GM13976 (cell line): ENCODE measurements around the gene HS6ST1.
"Not testable (repeated sequence)": the region's sequence is repeated elsewhere in the genome, so short reads cannot be mapped to it uniquely, and the experiment has no call there.

Experiments used
- DNase-seq: peaks from one replicate; pipeline ENCODE4 v3.0.0; 2012; ENCODE audit warnings: low spot score
- in situ Hi-C: fragments of 300-500 bp; cut with MboI; formaldehyde crosslinking; loops from one replicate; pipeline ENCODE4 v1.12.0; 2022; ENCODE audit warnings: low sequenced_read_pairs, mixed read lengths, inconsistent platforms; ENCODE audit not compliant: unreplicated experiment
- TF ChIP-seq, protein P1 (sequence below): IDR thresholded peaks from 2 replicates; pipeline ENCODE4 v1.5.1; 2012; ENCODE audit warnings: borderline replicate concordance, mild to moderate bottlenecking; ENCODE audit not compliant: insufficient read depth; ENCODE audit errors: extremely low read depth, missing control alignments, control extremely low read depth

Gene HS6ST1

GRCh38 chr2:128321784-128322714 is 3.4 kb upstream of the HS6ST1 start:
- TF ChIP-seq, protein P1, sequence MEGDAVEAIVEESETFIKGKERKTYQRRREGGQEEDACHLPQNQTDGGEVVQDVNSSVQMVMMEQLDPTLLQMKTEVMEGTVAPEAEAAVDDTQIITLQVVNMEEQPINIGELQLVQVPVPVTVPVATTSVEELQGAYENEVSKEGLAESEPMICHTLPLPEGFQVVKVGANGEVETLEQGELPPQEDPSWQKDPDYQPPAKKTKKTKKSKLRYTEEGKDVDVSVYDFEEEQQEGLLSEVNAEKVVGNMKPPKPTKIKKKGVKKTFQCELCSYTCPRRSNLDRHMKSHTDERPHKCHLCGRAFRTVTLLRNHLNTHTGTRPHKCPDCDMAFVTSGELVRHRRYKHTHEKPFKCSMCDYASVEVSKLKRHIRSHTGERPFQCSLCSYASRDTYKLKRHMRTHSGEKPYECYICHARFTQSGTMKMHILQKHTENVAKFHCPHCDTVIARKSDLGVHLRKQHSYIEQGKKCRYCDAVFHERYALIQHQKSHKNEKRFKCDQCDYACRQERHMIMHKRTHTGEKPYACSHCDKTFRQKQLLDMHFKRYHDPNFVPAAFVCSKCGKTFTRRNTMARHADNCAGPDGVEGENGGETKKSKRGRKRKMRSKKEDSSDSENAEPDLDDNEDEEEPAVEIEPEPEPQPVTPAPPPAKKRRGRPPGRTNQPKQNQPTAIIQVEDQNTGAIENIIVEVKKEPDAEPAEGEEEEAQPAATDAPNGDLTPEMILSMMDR, result peak; percentile 96
- DNase-seq, result peak; percentile 93
- in situ Hi-C loops, result no loop called here

GRCh38 chr2:128320906-128321771 is 2.5 kb upstream of the HS6ST1 start:
- in situ Hi-C loops, result no loop called here
- DNase-seq, result peak; percentile 28
- TF ChIP-seq, protein P1, result no peak

DNA sequence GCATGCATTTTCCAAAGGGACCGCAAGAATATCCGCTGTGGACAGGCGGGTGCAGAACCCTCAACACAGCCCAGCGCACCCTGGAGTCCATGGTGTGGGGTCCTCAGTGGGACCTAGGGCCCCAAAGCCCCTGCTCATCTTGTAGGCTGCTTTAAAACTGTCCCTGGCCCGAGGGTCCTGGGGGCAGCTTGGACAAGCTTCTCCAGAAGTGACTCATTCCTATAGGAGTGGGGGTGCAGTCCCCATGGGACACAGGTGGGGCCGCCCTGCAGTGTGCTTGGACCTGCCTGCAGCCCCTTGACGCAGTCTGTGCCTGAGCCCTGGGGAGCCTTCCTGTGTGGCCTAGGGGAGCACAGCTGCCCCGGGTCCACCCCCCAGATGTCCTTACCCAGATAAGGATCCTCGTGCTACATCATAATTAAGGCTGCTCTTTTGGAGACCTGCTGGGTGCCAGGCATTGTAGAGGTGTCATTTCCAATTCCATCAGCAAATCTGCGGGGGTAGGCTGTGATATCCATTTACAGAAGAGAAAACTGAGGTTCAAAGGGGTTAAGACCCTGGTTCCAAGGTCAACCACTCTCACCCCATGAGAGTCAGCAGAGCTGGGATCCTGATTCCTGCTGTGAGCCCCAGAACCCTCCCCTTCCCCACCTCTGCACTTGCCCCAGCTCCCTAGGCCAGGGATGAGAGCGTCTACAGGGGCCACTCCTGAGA is 1.7 kb upstream of the HS6ST1 start:
- in situ Hi-C loops, result no loop called here
- TF ChIP-seq, protein P1, result no peak
- peak; percentile 36 for DNase-seq

DNA sequence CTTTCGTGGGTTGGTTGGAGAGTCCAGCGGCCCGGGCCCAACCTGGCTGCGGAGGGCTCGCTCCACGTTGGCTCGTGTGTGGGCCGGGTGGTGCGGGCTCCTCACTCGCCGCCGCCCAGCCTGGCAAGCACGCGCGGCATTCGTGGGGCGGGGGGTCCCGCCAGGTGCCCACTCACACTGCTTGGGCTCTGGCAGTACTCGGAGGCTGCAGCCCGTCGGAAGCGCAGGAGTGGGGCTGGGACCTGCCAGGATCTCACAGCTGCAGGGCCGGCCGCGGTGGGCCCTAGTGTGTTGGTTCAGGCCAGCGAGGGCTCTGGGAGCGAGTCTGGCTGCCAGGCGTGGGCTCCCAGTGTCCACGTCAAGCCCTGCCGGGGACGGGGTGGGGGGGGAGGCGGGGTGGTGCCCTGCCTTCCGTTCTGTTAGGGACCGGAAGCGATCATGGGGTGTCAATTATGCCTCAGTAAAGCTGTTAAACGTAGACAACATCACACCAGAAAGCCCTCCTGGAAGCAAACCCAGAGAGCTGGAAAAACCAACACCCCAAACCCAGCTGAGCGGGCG is 1.0 kb upstream of the HS6ST1 start:
- in situ Hi-C loops, result no loop called here
- DNase-seq, result peak; percentile 23
- TF ChIP-seq, protein P1, result no peak

DNA sequence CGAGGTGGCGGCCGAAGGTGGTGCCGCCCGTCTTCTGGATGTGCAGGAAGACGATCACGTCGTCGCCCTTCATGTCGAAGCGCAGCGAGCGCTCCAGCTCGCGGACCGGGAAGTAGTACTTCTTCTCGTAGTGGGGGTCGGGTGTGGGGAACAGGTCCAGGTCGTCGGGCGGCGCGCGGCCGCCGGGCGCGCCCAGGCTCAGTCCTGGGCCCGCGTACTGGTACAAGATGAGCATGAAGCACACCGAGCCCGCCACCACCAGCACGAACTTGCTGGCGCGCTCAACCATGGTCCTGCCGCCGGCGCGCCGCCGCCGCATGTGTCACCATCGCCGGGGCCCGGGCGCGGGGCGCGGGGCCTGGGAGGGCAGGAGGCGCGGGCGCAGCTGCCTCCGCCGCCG is 423 bp downstream of the HS6ST1 start:
- in situ Hi-C loops, DNase-seq: not testable (repeated sequence)

DNA sequence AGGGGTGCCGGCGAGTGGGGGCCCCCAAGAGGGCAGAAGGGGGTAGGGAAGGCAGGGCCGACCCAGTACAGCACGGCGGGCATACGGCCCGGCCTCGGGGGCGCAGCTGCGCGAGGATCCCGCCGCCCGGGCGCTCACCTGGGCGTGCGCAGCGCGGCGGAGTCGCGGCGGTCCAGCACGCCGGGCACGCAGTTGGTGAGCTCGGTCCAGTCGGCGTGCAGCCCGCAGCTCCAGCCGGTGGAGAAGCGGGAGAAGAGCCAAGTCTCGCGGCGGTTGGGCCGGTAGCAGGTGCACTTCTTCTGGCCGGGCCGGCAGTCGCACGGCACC is 806 bp downstream of the HS6ST1 start:
- in situ Hi-C loops, result not testable (repeated sequence)

DNA sequence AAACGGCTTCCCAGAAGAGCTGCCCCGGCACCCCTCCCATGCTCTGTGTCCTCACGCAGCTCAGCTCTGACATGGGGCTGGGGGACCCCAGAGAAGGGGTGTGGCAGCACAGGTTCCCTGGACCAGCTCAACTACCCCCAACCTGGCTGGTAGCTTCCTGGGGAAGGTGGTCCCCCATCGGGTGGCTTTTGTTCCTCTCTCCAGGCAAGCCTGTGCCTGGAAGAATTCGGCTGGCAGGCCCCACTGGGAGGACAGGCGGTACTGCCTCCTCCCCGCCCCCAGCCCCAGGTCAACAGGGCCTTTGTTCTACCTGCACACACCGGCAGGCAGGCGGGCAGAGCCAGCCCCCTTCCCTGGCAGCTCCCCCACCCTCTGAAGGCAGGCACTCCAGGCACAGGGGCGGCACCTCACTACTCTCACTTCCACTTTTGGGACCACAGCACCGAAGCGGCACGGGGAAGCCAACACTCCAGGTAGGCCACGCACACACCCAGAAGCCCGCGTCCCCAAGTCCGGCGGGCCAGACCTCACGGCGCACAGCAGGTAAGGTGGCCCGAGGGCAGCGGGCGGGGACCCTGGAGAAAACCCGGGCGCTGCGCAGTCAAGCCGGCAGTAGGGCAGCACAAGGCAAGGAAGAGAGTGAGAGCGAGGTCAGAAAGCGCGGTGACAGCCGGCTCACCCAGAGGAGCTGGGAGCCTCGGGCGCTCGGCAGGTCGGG is 1.3 kb downstream of the HS6ST1 start:
- DNase-seq, result peak; percentile 74
- in situ Hi-C loops, result no loop called here
- TF ChIP-seq, protein P1, result no peak

More for the DNA sequence above, 806 bp downstream of the HS6ST1 start:
- DNase-seq, result not testable (repeated sequence)
